GM19463 (cell line): ENCODE data around the gene TNRC6C.
"Not testable (repeated sequence)": the region's sequence is repeated elsewhere in the genome, so short reads cannot be mapped to it uniquely, and the experiment has no call there.

Experiments
- ATAC-seq: cut with Tn5 transposase; IDR thresholded peaks from one replicate; pipeline ENCODE4 v1.9.1; 2021; ENCODE audit warnings: mild to moderate bottlenecking, moderate library complexity; ENCODE audit not compliant: unreplicated experiment

The TNRC6C gene

DNA sequence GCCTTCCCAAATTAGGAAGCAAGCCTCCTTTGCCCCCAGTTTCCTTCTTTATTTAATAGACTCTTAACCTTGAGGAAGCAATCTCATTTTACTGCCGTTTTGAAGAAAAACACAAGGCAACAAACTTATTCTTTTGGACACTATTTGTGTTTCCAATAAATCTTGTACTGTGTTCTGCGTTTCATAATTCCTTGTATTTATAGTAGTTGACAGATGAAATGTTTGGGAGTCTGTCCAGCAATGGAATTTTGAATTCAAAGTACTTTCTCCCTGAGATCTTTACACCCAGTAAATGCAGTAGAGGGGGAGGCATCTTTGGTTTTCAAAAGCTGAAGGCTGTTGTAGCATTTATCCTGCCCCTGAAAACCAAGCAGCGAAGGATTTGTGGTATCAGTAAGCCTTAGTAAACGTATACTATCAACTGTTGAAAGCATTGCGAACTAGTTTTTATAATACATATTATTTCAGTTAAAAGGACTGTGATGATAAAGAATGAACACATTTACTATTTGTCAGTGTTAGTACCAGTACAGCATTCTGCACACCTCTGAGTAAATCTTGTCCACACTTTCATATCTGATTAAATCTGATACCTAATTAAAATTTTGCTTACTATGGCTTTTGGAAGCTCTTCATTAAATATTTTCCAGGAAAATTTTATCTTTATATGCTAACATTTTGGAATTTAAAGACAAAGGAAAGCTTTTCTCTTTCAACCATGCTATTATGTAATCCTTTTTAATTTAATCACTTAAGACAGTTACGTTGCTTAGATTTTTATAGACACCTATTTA, 83.1 kb downstream of the TNRC6C start:
- ATAC-seq, result no peak

DNA sequence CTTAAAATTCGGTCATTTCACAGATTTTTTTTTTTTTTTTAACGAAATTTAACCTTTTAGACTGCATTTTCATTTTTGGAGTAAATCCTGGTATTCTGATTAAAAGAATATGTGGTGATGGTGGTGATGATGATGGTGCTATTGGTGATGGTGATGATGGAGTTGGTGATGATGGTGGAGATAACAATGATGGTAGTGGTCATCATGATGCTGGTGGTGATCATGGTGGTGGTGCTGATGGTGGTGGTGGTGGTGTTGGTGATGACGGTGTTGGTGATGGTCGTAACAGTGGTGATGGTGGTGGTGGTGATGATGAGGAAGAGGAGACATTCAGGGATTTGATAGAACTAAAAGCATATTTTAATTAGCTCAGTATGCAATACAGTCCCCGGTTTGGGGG, 84.0 kb downstream of the TNRC6C start:
- no peak for ATAC-seq

DNA sequence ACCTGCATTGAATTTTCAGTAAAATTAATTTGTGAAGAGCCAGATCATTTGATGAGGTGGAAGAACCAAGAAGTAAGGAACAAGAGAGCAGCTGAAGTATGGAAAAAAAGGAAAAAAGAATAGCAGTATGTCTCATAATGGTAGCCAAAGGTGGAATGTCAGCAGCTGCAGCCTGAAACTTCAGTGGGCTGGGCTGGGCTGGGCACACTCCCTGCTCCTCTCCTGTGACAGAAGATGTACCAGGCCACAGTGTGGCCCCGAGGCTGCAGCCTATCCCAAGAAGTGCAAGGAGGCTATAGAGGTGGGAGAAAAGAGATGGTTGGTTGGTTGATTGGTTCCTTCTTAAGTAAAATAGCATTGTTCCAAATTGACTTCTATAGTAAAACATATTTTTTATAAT, 84.5 kb downstream of the TNRC6C start:
- ATAC-seq, result no peak

DNA sequence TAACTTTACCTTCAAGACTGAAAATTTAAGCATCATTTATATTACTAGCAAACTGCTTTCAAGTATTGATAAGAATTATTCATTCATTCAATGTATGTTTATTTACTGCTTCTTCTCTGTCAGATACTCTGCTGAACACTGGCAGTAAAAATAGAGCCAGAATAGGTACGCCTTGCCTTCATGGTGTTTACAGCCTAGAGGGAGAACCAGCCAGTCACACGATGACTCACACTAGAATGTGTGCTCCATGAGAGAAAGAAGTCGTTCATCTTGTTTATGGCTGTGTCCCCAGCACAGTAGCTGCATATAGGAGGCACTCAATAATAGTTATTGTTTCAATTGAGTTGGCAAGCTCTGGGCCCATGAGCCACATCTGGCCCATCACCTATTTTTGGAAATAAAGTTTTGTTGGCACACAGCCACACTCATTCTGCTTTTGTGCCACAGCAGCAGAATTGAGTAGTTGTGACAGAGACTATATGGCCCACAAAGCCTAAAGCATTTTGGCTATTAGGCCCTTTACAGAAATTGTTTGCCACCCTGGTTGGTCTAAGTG, 85.9 kb downstream of the TNRC6C start:
- ATAC-seq, result no peak

DNA sequence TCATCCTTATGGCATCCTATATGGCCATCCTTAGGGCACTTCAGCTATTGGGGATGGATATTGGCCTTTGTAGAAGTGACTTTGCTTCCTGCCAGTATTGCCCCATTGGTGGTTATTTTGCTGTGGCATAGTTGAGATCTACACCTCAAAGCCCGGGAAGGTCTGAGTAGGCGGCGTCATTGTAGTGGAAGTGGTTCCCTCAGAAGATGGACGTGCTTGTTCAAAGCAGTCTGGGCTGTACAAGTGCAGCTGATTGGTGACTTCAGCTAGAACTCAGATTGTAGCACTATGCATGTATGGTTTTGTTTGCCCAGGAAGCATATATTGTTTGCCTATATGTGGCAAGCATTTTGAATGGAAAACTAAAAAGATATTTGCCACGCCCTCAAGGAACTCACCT, 86.8 kb downstream of the TNRC6C start:
- ATAC-seq, result no peak

DNA sequence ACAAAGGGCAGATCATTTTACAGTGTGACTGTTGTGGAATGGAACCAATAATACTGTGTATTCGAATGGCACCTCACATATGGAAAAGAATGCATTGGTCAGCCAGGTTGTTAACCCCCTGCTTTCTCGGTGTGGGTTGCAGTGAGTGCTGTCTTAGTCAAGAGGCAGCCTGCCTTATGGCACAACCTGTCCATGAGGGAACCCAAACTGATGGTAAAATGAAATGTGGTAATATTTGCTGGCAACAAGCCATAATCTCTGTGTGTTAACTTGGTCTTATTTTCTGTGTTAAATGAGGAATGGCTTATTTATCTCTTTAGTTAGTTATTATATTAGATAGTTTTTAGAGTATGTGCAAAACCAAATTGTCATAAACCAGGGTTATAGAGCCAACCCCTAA, 88.4 kb downstream of the TNRC6C start:
- no peak for ATAC-seq

DNA sequence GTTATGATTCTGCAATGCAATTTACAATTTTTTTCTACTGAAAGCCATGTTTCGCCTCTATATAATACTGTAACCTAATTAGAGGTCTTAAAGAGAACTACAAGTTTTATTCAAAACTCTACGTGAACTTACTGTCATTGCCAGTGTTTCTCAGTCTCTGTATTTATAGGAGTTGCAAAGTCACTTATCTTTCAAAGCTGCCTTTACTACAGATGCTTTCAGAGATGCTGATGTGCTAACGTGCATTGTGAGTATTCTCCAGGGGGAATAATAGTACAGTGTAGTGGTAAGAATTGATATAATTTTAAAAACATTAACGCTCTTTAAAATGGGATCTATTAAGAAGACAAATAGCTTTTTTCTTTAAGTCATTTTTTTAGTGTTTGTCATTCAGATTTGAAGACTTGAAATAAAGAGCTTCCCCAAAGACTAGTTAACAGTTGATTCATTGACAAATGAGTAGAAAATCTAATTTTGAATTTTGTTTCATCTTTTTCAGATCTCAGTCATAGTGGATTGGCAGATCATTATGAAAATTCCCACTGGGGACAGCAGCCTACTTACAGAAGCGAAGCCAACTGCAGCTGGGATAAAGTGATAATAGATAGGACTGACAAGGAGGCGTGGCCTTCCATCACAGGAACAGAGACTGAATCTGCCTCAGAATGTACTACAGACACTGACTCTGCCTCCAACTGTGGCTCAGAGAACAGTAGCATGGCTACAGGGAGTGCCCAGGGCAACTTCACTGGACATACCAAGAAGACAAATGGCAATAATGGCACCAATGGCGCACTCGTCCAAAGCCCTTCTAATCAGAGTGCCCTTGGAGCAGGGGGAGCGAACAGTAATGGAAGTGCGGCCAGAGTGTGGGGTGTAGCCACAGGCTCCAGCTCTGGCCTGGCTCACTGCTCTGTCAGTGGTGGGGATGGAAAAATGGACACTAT, 90.1 kb downstream of the TNRC6C start:
- no peak for ATAC-seq

DNA sequence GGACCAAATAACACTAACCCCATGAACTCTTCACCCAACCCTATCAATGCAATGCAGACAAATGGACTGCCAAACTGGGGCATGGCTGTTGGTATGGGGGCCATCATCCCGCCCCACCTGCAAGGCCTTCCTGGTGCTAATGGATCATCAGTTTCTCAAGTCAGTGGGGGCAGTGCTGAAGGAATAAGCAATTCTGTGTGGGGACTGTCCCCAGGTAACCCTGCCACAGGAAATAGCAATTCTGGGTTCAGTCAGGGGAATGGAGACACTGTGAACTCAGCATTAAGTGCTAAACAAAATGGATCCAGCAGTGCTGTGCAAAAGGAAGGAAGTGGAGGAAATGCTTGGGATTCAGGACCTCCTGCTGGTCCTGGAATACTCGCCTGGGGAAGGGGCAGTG, 91.1 kb downstream of the TNRC6C start:
- no peak for ATAC-seq

DNA sequence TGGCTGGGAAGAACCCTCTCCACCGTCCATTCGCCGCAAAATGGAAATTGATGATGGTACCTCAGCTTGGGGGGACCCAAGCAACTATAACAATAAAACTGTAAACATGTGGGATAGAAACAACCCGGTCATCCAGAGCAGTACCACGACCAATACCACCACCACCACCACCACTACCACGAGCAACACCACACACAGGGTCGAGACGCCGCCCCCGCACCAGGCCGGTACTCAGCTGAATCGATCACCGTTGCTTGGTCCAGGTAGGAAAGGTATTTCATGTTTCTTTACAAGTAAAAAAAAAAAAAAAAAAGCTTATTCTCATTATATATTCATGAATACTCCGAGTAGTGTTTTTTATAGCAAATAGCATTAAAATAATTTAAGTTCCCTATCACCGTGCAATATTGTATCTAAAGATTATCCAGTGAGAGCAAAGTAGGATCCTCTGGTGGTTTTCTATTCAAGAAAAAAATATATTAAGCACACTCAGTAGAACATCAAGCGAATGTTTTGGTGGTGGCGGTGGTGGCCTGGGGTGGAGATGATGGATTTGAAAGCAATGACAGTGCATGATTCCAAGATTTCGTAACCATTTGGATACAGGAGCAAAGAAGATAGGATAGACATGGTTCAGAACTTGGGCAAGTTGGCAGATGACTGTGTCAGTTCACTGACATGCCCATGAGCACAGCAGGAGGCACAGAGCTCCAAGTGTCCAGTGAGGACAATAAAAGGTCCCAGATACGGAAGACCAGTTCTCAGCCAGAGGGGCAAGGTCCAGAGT, 92.9 kb downstream of the TNRC6C start:
- ATAC-seq, result no peak

DNA sequence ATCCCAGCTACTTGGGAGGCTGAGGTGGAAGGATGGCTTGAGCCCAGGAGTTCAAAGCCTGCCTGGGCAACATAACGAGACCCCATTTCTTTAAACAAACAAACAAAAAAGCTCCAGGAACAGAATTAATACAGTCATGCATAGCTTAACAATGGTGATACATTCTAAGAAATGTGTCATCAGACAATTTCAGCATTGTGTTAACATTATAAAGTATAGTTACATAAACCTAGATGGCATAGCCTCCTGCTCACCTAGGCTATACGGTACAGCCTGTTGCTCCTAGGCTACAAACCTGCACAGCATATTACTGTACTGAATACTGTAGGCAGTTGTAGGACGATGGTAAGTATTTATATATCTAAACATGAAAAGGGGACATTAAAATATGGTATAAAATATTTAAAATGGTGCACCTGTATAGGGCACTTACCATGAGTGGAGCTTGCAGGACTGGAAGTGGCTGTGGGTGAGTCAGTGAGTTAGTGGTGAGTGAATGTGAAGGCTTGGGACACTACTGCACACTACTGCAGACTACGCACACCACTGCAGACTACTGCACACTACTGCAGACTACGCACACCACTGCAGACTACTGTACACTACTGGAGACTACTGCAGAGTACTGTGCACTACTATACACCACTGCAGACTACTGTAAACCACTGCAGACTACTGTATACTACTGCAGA, 95.4 kb downstream of the TNRC6C start:
- no peak for ATAC-seq

DNA sequence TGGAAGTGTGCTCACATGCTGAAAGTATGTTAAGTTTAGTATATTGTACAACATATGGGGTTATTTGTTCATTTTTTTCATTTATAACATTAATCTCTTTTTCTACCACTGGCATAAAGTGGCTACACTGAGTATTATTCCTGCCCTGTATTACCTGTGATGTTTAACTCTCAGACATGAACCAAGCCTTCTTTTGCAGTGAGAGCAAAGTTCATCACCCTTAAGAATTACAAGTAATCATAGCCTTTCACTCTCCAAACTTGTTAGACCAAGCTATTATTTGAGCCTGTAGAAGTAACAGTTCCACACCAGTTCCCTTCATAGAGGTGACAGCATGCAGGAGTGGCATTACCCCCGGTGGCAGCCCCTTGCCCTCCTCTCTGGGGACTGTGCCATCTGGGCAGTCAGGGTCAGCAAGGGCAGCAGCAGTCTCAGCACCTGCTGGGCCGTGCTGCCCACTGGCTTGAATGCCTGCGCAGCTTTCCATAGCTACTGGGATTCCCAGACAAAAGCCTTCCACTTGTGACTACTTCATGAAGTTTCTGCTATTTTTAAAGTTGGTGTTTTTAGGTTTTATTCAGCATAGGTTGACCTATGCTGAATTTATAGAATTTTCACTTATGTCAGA, 98.7 kb downstream of the TNRC6C start:
- ATAC-seq, result no peak

DNA sequence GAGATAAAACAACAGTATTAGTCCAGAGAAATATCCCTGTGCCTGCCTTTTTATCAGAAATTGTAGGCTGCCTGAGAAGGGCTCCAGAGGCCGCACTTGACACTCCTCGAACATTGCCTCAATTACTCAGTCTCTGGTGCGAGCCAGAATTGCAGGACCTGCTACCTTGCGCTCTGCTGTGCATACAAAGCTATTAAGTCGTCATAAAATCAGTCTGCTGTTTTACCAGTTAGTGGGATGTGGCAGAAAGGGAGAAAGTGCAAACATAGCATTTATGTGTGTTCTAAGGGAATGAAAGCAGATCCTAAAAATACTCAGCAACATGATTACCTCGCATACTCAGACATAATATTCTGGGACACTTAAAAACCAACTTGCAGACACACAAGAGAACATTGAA, 99.5 kb downstream of the TNRC6C start:
- no peak for ATAC-seq

DNA sequence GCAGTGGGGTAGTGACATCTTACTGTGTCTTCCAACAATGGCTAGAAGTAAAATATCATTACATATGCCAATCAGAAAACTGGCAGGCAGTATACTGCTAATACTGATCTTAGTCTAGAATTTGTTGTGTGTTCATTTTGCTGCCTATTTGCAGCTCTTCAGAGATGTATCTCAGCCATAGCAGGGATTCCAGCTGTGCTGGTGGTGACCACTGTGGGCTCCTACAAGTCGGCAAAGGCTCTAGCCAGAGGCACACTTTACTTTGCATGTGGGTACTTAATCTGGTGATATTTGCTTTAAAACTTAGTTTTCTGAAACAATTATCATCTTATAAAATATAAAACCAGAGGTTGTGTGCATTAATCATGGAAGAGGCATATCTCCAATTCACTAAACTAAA, 100.1 kb downstream of the TNRC6C start:
- no peak for ATAC-seq

DNA sequence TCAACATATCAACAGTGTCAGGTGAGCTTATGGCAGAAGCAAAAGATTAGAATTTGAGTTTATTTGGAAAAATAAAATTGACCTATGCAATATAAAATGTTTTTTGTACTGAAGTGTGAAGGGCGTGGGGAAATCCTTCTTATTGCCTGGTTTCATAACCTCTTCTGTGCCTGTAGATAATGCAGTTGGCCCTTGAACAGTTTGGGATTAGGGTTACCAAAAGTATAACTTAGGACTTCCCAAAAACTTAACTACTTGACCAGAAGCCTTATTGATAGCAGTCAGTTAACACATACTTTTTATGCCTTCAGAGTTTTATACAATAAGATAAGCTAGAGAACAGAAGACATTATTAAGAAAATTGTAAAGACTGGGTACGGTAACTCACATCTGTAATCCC, 104.1 kb downstream of the TNRC6C start:
- no peak for ATAC-seq

DNA sequence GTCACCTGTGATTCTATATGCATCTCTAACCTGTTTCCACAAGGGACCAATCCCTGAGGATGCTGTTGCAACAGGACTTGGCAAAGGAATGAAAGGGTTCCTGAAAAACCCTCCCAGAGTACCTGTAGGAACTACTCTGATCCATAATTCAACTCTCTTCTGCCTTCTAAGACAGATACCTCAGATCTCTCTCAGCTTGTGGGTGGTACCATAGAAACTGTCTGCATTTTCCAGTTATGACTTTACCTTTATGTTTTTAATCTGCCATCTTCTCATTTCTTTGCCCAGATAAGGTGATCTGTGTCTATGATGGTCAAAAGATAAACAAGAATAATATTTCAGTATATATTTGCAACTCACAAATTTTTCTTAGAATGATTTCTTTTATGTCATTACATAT, 105.0 kb downstream of the TNRC6C start:
- ATAC-seq, result no peak

DNA sequence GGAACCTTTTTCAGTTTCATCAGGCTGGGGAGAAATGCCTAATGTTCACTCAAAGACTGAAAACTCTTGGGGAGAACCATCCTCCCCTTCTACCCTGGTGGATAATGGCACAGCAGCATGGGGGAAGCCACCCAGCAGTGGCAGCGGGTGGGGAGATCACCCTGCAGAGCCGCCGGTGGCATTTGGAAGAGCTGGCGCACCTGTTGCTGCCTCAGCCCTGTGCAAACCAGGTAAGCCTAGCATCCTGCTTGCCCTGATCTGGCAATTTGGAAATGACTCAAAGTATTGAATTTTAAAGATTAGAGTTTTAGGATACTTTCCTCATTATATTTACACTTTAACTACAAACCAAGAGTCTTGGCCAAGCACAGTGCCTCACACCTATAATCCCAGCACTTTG, 106.2 kb downstream of the TNRC6C start:
- no peak for ATAC-seq

DNA sequence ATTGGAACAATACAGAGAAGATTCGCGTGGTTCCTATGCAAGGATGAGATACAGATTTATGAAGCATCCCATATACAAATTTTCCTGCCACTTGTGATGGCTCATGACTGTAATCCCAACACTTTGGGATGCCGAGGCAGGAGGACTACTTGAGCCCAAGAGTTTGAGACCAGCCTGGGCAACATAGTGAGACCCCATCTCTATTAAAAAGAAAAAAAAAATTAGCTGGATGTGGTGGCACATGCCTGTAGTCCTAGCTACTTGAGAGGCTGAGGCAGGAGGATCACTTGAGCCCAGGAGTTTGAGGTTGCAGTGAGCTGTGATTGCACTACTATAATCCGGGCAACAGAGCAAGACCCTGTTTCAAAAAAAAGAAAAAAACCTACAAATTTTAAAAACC, 108.5 kb downstream of the TNRC6C start:
- not testable (repeated sequence) for ATAC-seq

DNA sequence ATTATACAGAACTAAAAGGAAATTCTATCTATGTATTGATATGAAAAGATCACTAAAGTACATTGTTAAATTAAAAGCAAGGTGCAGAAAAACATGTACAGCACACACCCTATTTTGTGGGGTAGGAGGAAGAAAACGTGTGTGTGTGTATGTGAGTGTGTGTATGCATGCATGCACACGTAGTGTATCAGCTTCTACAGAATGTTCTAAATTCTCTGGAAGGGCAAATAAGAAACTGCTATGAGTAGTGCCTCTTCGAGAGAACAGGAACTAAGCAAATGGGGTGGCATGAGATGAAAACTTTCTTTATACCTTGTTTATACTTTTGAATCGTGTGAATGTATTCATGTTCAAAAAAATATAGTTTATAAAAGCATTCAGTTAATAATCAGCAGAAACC, 111.2 kb downstream of the TNRC6C start:
- ATAC-seq, result no peak

DNA sequence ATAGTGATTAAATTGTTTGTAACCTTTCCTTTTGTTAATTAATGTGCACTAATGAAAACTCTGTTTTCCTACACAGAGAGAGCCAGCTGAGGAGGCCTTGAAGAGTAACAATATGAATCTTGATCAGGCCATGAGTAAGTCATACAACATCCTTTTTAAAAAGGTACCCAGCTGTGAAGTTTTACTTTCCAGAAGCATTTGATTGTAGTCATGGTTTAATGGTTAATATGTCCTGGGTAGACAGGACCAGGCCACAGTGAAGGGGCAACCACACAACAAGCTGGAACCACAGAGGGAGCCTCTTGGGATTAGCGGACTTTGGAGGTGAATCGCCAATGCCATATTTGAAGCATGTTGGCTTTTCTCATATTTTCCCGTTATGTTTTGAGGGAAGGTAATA, 114.5 kb downstream of the TNRC6C start:
- ATAC-seq, result no peak

DNA sequence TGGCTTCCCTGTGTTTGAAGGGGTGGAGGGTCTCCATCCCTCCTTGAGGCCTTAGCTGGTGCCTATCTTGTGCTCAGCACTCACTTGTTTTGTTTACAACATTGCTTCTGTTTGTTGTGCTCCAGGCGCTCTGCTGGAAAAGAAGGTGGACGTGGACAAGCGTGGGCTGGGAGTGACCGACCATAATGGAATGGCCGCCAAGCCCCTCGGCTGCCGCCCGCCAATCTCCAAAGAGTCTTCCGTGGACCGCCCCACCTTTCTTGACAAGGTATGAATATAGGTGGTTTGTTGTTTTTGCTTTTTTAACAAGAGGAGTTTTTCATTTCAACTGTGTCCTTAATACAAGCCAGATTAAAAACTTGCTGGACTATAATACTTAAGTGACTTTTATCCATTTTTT, 116.5 kb downstream of the TNRC6C start:
- ATAC-seq, result no peak
